SK-N-SH (cell line): ENCODE data around the gene SLC25A44. TPM values are rescaled to one million over a fixed set of nuclear protein-coding genes. Genes with fewer than 3 reads are reported as not detected.

Experiments
- CTCF ChIA-PET: fragments of 300-600, 350-600 bp; formaldehyde crosslinking; extraction: SDS; loops from one replicate; lab custom pipeline; 2021; lab: Yijun Ruan, JAX
- POLR2A ChIA-PET: fragments of 350-600 bp; sonication (Branson Sonifier 250); formaldehyde crosslinking; extraction: SDS; loops from one replicate; lab custom pipeline; 2020; ENCODE audit warnings: antibody characterized with exemption, inconsistent platforms; lab: Yijun Ruan, JAX
- DNase-seq: peaks from one replicate; pipeline ENCODE4 v3.0.0; 2012
- H2AFZ ChIP-seq: fragments of 200-600 bp; sonication (generic); 2 replicates; pipeline ENCODE4 v1.8.1; 2016; ENCODE audit warnings: antibody characterized with exemption, mild to moderate bottlenecking, low read depth
- H3F3A ChIP-seq: fragments of 200-600 bp; sonication (generic); replicated peaks from 2 replicates; pipeline ENCODE3; 2016; ENCODE audit warnings: antibody characterized with exemption, mild to moderate bottlenecking; ENCODE audit not compliant: insufficient read depth
- H3K27ac ChIP-seq, 2 experiments: fragments of 200-500 bp in 1 of 2; fragments of 200-600 bp in 1 of 2; sonication (Bioruptor generic) in 1 of 2; sonication (generic), shearing (Covaris generic) in 1 of 2; 2 replicates each; pipeline versions ENCODE4 v1.5.1 to v1.6.1; 2014 to 2016; ENCODE audit warnings: low read depth in 2 of 2, inconsistent platforms in 1 of 2, low read length in 1 of 2, mild to moderate bottlenecking in 1 of 2, mixed read lengths in 1 of 2
- H3K27me3 ChIP-seq: fragments of 200-600 bp; sonication (generic), shearing (Covaris generic); 2 replicates; pipeline ENCODE4 v1.6.1; 2016; ENCODE audit warnings: mixed run types; ENCODE audit not compliant: insufficient read depth
- H3K36me3 ChIP-seq, 2 experiments: fragments of 200-500 bp in 1 of 2; fragments of 200-600 bp in 1 of 2; sonication (Bioruptor generic) in 1 of 2; sonication (generic) in 1 of 2; replicated peaks in 1 of 2; 2 replicates each; pipeline versions ENCODE3 to v1.5.1; 2014 to 2016; ENCODE audit warnings: low read length in 1 of 2, mild to moderate bottlenecking in 1 of 2; ENCODE audit not compliant: insufficient read depth in 2 of 2, control insufficient read depth in 1 of 2
- H3K4me1 ChIP-seq, 2 experiments: fragments of 200-500 bp in 1 of 2; fragments of 200-600 bp in 1 of 2; sonication (Bioruptor generic) in 1 of 2; sonication (generic), shearing (Covaris generic) in 1 of 2; 2 replicates each; pipeline versions ENCODE4 v1.5.1 to v1.6.1; 2014 to 2016; ENCODE audit warnings: low read depth in 1 of 2, low read length in 1 of 2, mixed run types in 1 of 2; ENCODE audit not compliant: insufficient read depth in 2 of 2, control insufficient read depth in 1 of 2
- H3K4me2 ChIP-seq: fragments of 200-600 bp; sonication (generic), shearing (Covaris generic); 2 replicates; pipeline ENCODE4 v1.6.1; 2017; ENCODE audit warnings: mixed run types
- H3K4me3 ChIP-seq, 2 experiments: fragments of 200-500 bp in 1 of 2; fragments of 200-600 bp in 1 of 2; sonication (Bioruptor generic) in 1 of 2; sonication (generic), shearing (Covaris generic) in 1 of 2; 2 replicates each; pipeline versions ENCODE4 v1.5.1 to v1.8.1; 2014 to 2016; ENCODE audit warnings: low read depth in 2 of 2, inconsistent platforms in 1 of 2, low read length in 1 of 2, mild to moderate bottlenecking in 1 of 2, mixed read lengths in 1 of 2, moderate library complexity in 1 of 2
- H3K79me2 ChIP-seq: fragments of 200-600 bp; sonication (generic); 2 replicates; pipeline ENCODE4 v1.8.1; 2017; ENCODE audit warnings: mild to moderate bottlenecking; ENCODE audit not compliant: insufficient read depth
- H3K9ac ChIP-seq: fragments of 200-600 bp; sonication (generic); 2 replicates; pipeline ENCODE4 v1.6.1; 2017; ENCODE audit warnings: mixed run types
- H3K9me2 ChIP-seq: fragments of 200-600 bp; sonication (generic); 2 replicates; pipeline ENCODE4 v1.6.1; 2017; ENCODE audit warnings: mixed run types
- H3K9me3 ChIP-seq: fragments of 200-600 bp; sonication (generic); 2 replicates; pipeline ENCODE4 v1.6.1; 2017; ENCODE audit warnings: mixed run types, mild to moderate bottlenecking, moderate library complexity
- H4K20me1 ChIP-seq: fragments of 200-600 bp; sonication (generic); 2 replicates; pipeline ENCODE4 v1.6.1; 2017; ENCODE audit warnings: mild to moderate bottlenecking, mixed run types; ENCODE audit not compliant: insufficient read depth
- CHD2 ChIP-seq: fragments of 150-350 bp; IDR thresholded peaks from 2 replicates; pipeline ENCODE4 v1.6.1; 2018; ENCODE audit warnings: low read length; ENCODE audit not compliant: partially characterized antibody
- CTCF ChIP-seq: fragments of 200-600 bp; sonication (generic); IDR thresholded peaks from 2 replicates; pipeline ENCODE4 v1.6.1; 2017; ENCODE audit warnings: antibody characterized with exemption, mild to moderate bottlenecking, moderate library complexity
- ELF1 ChIP-seq: IDR thresholded peaks from 2 replicates; pipeline ENCODE4 v1.4.0; 2012
- EP300 ChIP-seq, 2 experiments: IDR thresholded peaks; 2 replicates each; pipeline versions ENCODE4 v1.4.0 to v1.6.1; 2012; ENCODE audit warnings: borderline replicate concordance in 1 of 2, low read depth in 1 of 2, low read length in 1 of 2
- EZH2phosphoT487 ChIP-seq: fragments of 200-600 bp; sonication (generic); IDR thresholded peaks from 2 replicates; pipeline ENCODE4 v1.6.1; 2017; ENCODE audit warnings: low read depth, mixed run types, mild to moderate bottlenecking, antibody characterized with exemption, moderate library complexity, borderline replicate concordance
- FOSL2 ChIP-seq: IDR thresholded peaks from 2 replicates; pipeline ENCODE4 v1.4.0; 2012; ENCODE audit warnings: low read depth, mild to moderate bottlenecking, moderate library complexity, borderline replicate concordance
- FOXM1 ChIP-seq: IDR thresholded peaks from 2 replicates; pipeline ENCODE4 v1.4.0; 2012; ENCODE audit warnings: low read depth, mild to moderate bottlenecking
- GATA2 ChIP-seq: sonication (generic); formaldehyde crosslinking; IDR thresholded peaks from 2 replicates; pipeline ENCODE4 v1.5.0; 2020; ENCODE audit warnings: mild to moderate bottlenecking, missing genetic modification reagents
- IRF3 ChIP-seq: fragments of 150-350 bp; IDR thresholded peaks from 2 replicates; pipeline ENCODE4 v1.6.1; 2016; ENCODE audit warnings: mild to moderate bottlenecking, low read depth, low read length
- JUND ChIP-seq: IDR thresholded peaks from 2 replicates; pipeline ENCODE4 v1.4.0; 2012
- MAX ChIP-seq: IDR thresholded peaks from 2 replicates; pipeline ENCODE4 v1.4.0; 2012; ENCODE audit warnings: low read depth
- MEF2A ChIP-seq: IDR thresholded peaks from 2 replicates; pipeline ENCODE4 v1.4.0; 2012; ENCODE audit warnings: low read depth, borderline replicate concordance
- MXI1 ChIP-seq: IDR thresholded peaks from 2 replicates; pipeline ENCODE4 v1.6.1; 2012; ENCODE audit warnings: mild to moderate bottlenecking, low read depth, low read length, improper control_type of control experiment
- NFIC ChIP-seq: IDR thresholded peaks from 2 replicates; pipeline ENCODE4 v1.4.0; 2012; ENCODE audit warnings: borderline replicate concordance
- RAD21 ChIP-seq: IDR thresholded peaks from 2 replicates; pipeline ENCODE4 v1.6.1; 2012; ENCODE audit warnings: mild to moderate bottlenecking, low read length
- RFX5 ChIP-seq: IDR thresholded peaks from 2 replicates; pipeline ENCODE4 v1.6.1; 2012; ENCODE audit warnings: mild to moderate bottlenecking, improper control_type of control experiment, low read length
- RXRA ChIP-seq: IDR thresholded peaks from 2 replicates; pipeline ENCODE4 v1.4.0; 2012; ENCODE audit warnings: low read depth, mild to moderate bottlenecking, borderline replicate concordance
- SMC3 ChIP-seq: IDR thresholded peaks from 2 replicates; pipeline ENCODE4 v1.6.1; 2012; ENCODE audit warnings: low read depth, low read length, improper control_type of control experiment
- TAF1 ChIP-seq: IDR thresholded peaks from 2 replicates; pipeline ENCODE4 v1.6.1; 2012; ENCODE audit warnings: low read depth, mild to moderate bottlenecking, low read length, moderate library complexity, borderline replicate concordance
- TCF12 ChIP-seq: IDR thresholded peaks from 2 replicates; pipeline ENCODE4 v1.4.0; 2012
- USF2 ChIP-seq: fragments of 150-350 bp; IDR thresholded peaks from 2 replicates; pipeline ENCODE4 v1.6.1; 2017; ENCODE audit warnings: antibody characterized with exemption, low read length, low read depth, borderline replicate concordance
- YY1 ChIP-seq: IDR thresholded peaks from 2 replicates; pipeline ENCODE4 v1.4.0; 2012; ENCODE audit warnings: low read depth, mild to moderate bottlenecking
- ZBTB33 ChIP-seq: IDR thresholded peaks from 2 replicates; pipeline ENCODE4 v1.4.0; 2012; ENCODE audit warnings: low read depth, borderline replicate concordance
- WGBS: methylation state at CpG from one replicate; pipeline ENCODE4 v1.1.6; 2017; ENCODE audit warnings: low lambda C conversion rate; 5-methylcytosine and 5-hydroxymethylcytosine counted together
- polyA plus RNA-seq, 3 experiments: library from polyadenylated mRNA; depleted of rRNA; stranded (reverse); fragments of >200 nt; gene quantifications; 2 replicates each; pipeline ENCODE4 v1.2.3, GENCODE V29; 2012

SLC25A44 gene
- polyA plus RNA-seq, 1 of the 3 experiments (the other 2 are of a cell fraction): 28.5 TPM

GRCh38 chr1:156226782-156227181, 32.9 kb downstream of the SLC25A44 start:
- TF ChIP-seq EZH2phosphoT487 (no peak), TCF12 (no peak), ELF1 (no peak), CTCF (no peak), SMC3 (no peak), RAD21 (no peak), MEF2A (no peak), RXRA (no peak), USF2 (no peak), JUND (no peak), MAX (no peak), FOXM1 (no peak), TAF1 (no peak)
- Histone ChIP-seq H3K9me2 (no peaks in the 10 kb centered on the region), H3K9ac (no peak overlapping the region), H3K4me2 (no peak overlapping the region), H3F3A (peaks cover 24% of the 10 kb centered on the region), H3K27me3 (no peaks in the 10 kb centered on the region), H3K79me2 (peaks cover 12% of the 10 kb centered on the region), H3K27ac (no peak overlapping the region), H3K9me3 (no peaks in the 10 kb centered on the region), H4K20me1 (no peaks in the 10 kb centered on the region), H2AFZ (no peak overlapping the region; the same call in 1 of the 2 replicates), H3K4me1 (no peaks in the 10 kb centered on the region; a peak in 1 of 4 replicates), H3K4me3 (no peak overlapping the region), H3K36me3 (peaks cover 0 to 20% of the 10 kb centered on the region in 2 experiments)
- POLR2A ChIA-PET: no interaction called here
- DNase-seq: no peak
- 100% methylated on average over 2 of the region's 4 CpGs for WGBS
- CTCF ChIA-PET: interaction anchor here (1.2 to 7.1 kb wide), 13 partner anchors 12 to 142 kb away, joined by 3 to 121 read pairs (median 26); partner anchors contain the start of genes PAQR6, PMF1 and SLC25A44

- H3K4me2 ChIP-seq: no peak overlapping the region
- H3K79me2 ChIP-seq: peaks cover 11% of the 10 kb centered on the region
- no peak overlapping the region for H3K9ac ChIP-seq
- CTCF ChIA-PET: interaction anchor here (1.4 to 7.1 kb wide), 4 partner anchors 32 to 132 kb away, joined by 5 to 121 read pairs (median 74); no protein-coding TSS in a partner anchor
- peaks cover 0 to 19% of the 10 kb centered on the region in 2 experiments for H3K36me3 ChIP-seq
- H2AFZ ChIP-seq: no peak overlapping the region
- peaks cover 0 to 5% of the 10 kb centered on the region in 2 experiments; a peak in 2 of 4 replicates for H3K4me1 ChIP-seq
- H3K9me3 ChIP-seq: no peaks in the 10 kb centered on the region
- H4K20me1 ChIP-seq: no peaks in the 10 kb centered on the region
- no peak overlapping the region for H3K4me3 ChIP-seq
- POLR2A ChIA-PET: interaction anchor here (1.9 kb wide), 1 partner anchor 15 kb away, joined by 5 read pairs; the partner anchor contains the start of gene PMF1
- no peak for DNase-seq
- H3K27ac ChIP-seq: no peak overlapping the region
- 83% methylated on average over 7 of the region's 7 CpGs for WGBS
- no peaks in the 10 kb centered on the region for H3K9me2 ChIP-seq
- peaks cover 20% of the 10 kb centered on the region for H3F3A ChIP-seq
- no peaks in the 10 kb centered on the region for H3K27me3 ChIP-seq
- TF ChIP-seq FOSL2 (no peak), RXRA (no peak), ZBTB33 (no peak), NFIC (no peak), RFX5 (no peak), MAX (no peak), EZH2phosphoT487 (no peak), IRF3 (no peak), YY1 (no peak), EP300 (IDR thresholded peaks at IDR 0.05; ENCODE audit: borderline replicate concordance in 1 of 2, low read depth in 1 of 2, low read length in 1 of 2) (no peak), ELF1 (no peak), CHD2 (no peak), MXI1 (no peak), GATA2 (no peak)
These were observed 34.6 kb downstream of the SLC25A44 start for GRCh38 chr1:156228501-156228900.
